Measurements from ENCODE around the gene PPP1R3E. TPM values are rescaled to one million over a fixed set of nuclear protein-coding genes. Genes with fewer than 3 reads are reported as not detected.

Gene PPP1R3E
- total RNA-seq, 4 donors from 2014 or later, result 16.5 to 39.2 (median 21.4) TPM

DNA sequence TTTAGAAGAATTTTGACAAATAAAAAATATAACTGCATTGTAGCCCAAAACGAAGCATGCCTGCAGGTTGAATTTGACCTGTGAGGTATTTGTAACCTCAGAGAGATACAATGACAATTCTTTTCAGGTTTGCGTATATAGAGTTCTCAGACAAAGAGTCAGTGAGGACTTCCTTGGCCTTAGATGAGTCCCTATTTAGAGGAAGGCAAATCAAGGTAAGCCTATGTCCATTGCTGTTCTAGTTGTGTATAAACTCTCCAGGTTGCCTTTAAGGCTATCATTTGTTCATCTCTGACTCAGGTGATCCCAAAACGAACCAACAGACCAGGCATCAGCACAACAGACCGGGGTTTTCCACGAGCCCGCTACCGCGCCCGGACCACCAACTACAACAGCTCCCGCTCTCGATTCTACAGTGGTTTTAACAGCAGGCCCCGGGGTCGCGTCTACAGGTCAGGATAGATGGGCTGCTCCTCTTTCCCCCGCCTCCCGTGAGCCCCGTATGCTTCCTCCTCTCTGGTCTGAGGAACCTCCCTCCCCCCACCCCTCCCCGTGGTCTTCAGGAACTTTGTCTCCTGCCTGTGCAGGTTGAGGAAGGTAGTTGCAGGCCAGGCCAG, 21.3 kb upstream of the PPP1R3E start:
- TF ChIP-seq POLR2A (IDR thresholded peaks at IDR 0.05), result no peak
- TF ChIP-seq, protein P1, sequence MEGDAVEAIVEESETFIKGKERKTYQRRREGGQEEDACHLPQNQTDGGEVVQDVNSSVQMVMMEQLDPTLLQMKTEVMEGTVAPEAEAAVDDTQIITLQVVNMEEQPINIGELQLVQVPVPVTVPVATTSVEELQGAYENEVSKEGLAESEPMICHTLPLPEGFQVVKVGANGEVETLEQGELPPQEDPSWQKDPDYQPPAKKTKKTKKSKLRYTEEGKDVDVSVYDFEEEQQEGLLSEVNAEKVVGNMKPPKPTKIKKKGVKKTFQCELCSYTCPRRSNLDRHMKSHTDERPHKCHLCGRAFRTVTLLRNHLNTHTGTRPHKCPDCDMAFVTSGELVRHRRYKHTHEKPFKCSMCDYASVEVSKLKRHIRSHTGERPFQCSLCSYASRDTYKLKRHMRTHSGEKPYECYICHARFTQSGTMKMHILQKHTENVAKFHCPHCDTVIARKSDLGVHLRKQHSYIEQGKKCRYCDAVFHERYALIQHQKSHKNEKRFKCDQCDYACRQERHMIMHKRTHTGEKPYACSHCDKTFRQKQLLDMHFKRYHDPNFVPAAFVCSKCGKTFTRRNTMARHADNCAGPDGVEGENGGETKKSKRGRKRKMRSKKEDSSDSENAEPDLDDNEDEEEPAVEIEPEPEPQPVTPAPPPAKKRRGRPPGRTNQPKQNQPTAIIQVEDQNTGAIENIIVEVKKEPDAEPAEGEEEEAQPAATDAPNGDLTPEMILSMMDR (IDR thresholded peaks at IDR 0.05), result no peak
- H3K36me3 ChIP-seq, result peaks cover 0 to 27% (median 0%) of the 10 kb centered on the region in 3 donors

DNA sequence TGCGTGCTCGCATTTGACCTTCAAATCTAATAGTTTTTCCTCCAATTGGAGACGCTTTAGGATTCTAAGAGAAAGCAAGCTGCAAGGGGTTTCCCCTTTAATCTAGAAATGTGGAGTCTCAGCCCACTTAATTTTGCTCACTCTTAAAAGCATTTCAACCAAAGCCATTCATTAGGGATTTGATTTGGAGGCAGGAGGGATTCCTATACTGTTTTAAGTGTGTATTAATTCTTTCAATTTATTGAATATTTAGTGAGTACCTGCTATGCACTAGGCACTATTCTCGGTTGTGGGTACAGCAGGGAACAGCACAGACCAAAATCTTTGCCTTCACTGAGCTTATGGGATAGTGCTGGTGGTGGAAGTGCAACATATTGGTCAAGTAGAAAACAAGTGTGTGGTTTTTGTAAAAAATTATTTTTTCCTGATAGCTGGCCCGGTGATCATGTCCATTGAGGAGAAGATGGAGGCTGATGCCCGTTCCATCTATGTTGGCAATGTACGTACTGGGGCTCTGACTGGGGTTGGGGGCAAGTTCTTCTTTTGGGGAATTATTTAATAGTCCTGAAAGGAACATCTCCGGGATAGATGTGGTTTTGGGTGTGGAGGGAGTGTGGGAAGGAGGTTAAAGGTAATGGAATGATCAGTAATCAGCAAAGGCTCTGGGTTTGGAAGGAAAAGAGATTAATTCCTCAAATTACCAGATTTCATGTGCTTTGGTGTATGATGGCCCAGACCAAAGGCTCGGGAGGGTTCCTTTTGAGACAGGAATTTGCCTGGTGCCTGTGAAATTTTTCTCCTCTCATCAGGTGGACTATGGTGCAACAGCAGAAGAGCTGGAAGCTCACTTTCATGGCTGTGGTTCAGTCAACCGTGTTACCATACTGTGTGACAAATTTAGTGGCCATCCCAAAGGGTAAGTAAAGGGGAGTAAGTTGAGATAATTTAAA, 20.2 kb upstream of the PPP1R3E start:
- peak overlapping the region; percentile 94 to 99 (median 96) for H3K27ac ChIP-seq
- no peak for DNase-seq

More for the DNA sequence above, 21.3 kb upstream of the PPP1R3E start:
- Histone ChIP-seq H3K27me3 (no peaks in the 10 kb centered on the region), H3K4me1 (peaks cover 0 to 20% (median 11%) of the 10 kb centered on the region in 4 donors), H3K27ac (no peak overlapping the region), H3K4me3 (no peak overlapping the region), H3K9me3 (no peaks in the 10 kb centered on the region)
- no peak for DNase-seq

DNA sequence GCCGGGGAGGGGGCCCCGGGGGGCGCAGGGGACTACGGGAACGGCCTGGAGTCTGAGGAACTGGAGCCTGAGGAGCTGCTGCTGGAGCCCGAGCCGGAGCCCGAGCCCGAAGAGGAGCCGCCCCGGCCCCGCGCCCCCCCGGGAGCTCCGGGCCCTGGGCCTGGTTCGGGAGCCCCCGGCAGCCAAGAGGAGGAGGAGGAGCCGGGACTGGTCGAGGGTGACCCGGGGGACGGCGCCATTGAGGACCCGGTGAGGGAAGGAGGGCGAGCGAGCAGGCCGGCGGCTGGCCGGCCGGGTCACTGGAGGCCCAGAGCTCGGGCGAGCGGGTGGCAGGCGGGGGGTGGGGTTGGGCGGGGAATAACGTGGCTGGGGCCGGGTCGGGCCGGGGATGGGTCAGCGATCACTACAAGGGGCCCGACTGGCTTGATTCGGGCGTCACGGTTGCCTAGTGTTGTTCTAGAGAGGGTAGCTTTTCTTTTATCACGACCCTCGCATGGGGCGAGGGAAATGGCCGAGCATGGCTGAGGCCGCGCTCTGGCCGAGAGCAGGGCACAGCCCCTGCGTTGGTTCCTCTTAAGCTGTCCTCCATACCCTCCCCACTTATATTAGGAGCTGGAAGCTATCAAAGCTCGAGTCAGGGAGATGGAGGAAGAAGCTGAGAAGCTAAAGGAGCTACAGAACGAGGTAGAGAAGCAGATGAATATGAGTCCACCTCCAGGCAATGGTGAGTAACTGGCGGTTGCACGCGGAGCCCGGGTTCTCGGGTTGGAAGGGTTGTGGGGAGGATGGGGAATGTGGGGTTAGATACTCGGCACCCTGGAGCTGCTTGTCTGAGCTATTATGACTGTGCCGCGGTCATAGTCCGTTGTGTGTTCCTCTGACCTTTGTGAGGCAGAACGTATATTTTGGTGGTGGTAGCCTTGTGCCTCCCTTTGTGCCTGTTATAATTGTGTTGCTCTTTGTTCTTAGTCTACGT, 19.2 kb upstream of the PPP1R3E start:
- Histone ChIP-seq H3K27me3 (no peaks in the 10 kb centered on the region), H3K4me3 (peak overlapping the region; percentile 94 to 100 (median 98)), H3K9me3 (no peaks in the 10 kb centered on the region), H3K36me3 (peaks cover 0 to 27% (median 0%) of the 10 kb centered on the region in 3 donors), H3K27ac (peak overlapping the region; percentile 94 to 99 (median 96)), H3K4me1 (peaks cover 0 to 20% (median 11%) of the 10 kb centered on the region in 4 donors)
- TF ChIP-seq, protein P1 (IDR thresholded peaks at IDR 0.05), result no peak
- peak; percentile 40 to 59 for TF ChIP-seq POLR2A (IDR thresholded peaks at IDR 0.05)
- peak; percentile 27 to 78 (median 76) for DNase-seq

More for the DNA sequence above, 20.2 kb upstream of the PPP1R3E start:
- H3K9me3 ChIP-seq, result no peaks in the 10 kb centered on the region
- TF ChIP-seq, protein P1 (IDR thresholded peaks at IDR 0.05), result no peak
- TF ChIP-seq POLR2A (IDR thresholded peaks at IDR 0.05), result no peak
- no peaks in the 10 kb centered on the region for H3K27me3 ChIP-seq
- H3K4me1 ChIP-seq, result peaks cover 0 to 20% (median 11%) of the 10 kb centered on the region in 4 donors
- peaks cover 0 to 27% (median 0%) of the 10 kb centered on the region in 3 donors for H3K36me3 ChIP-seq
- H3K4me3 ChIP-seq, result peak overlapping the region; percentile 94 to 100 (median 98)

DNA sequence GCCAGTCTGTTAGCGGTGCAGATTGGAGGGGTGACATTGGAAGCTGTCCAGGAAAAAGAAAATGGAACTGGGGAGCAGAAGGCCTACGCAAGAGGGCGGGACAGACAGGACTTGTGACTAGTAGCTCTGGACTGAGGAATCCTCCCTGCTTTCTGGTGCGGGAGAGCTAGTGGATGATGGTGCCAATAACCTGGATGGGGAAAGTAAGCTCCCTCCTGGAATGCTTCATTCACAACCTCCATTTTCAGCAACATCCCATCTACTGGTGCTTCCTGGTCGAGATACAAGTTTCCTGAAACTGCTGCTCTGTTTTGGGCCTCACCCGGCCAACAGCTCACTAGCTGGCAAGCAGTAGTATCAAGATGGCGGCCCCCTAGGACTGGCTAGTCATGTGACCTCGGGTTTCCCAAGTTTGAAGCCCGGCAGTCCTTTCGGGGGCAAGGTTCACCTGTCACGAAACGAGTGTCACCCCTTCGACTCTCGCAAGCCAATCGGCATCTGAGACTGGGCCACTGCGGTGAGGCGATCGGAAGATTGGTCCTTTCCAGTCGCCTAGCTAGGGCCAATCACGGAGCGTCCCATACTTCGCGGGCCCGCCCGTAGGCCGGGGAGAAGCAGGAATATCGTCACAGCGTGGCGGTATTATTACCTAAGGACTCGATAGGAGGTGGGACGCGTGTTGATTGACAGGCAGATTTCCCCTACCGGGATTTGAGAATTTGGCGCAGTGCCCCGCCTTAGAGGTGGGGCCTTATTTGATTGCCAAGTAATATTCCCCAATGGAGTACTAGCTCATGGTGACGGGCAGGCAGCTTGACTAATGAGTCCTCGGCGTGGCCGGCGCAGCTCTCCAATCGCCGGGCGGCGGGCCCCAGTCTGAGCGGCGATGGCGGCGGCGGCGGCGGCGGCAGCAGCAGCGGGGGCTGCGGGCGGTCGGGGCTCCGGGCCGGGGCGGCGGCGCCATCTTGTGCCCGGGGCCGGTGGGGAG, 18.2 kb upstream of the PPP1R3E start, which contains the start of gene PABPN1:
Gene PABPN1 (plus strand): TSS at position 874 of the 988 bp plus-strand sequence. CDS start 13 bp downstream, at position 887.
- H3K27ac ChIP-seq, result peak within 1 kb of the TSS; percentile 94 to 99 (median 96)
- no peaks in the 10 kb centered on the region for H3K9me3 ChIP-seq
- H3K4me1 ChIP-seq, result peaks cover 0 to 20% (median 11%) of the 10 kb centered on the region in 4 donors
- H3K36me3 ChIP-seq, result peaks cover 0 to 34% (median 0%) of the 10 kb centered on the region in 3 donors
- no peaks in the 10 kb centered on the region for H3K27me3 ChIP-seq
- peak within 1 kb of the TSS; percentile 94 to 100 (median 98) for H3K4me3 ChIP-seq
- TF ChIP-seq, protein P1 (IDR thresholded peaks at IDR 0.05), result peak in 1 of 6 experiments; percentile 2
- TF ChIP-seq POLR2A (IDR thresholded peaks at IDR 0.05), result peak; percentile 35 to 36
- peak; percentile 98 to 100 (median 98) for DNase-seq

All from Peyer's patch (tissue), 4 donors.